HCT116 (cell line): ENCODE data around the gene COX20.

ENCODE experiments used
- EZH2phosphoT487 ChIP-seq: fragments of 200-600 bp; IDR thresholded peaks from 2 replicates; pipeline ENCODE4 v1.6.1; 2018; ENCODE audit warnings: antibody characterized with exemption, borderline replicate concordance
- POLR2AphosphoS5 ChIP-seq: IDR thresholded peaks from 2 replicates; pipeline ENCODE4 v1.6.1; 2011; ENCODE audit warnings: mild to moderate bottlenecking, low read depth, low read length, moderate library complexity
- YY1 ChIP-seq: IDR thresholded peaks from 2 replicates; pipeline ENCODE4 v1.6.1; 2011; ENCODE audit warnings: low read length, low read depth, moderate library complexity, mild to moderate bottlenecking; ENCODE audit not compliant: insufficient replicate concordance; ENCODE audit errors: extremely low read depth
- ZFX ChIP-seq: fragments of 450-650 bp; IDR thresholded peaks from 2 replicates; pipeline ENCODE4 v1.6.1; 2017
- TF ChIP-seq, protein P1 (sequence below), 3 experiments: fragments of 200-600 bp in 1 of 3; sonication (generic) in 1 of 3; IDR thresholded peaks in 2 of 3; conservative IDR thresholded peaks in 1 of 3; 2 replicates each; pipeline ENCODE4 v1.5.1; 2012 to 2017; ENCODE audit warnings: low read depth in 2 of 3, low read length in 2 of 3, antibody characterized with exemption in 1 of 3, borderline replicate concordance in 1 of 3, control low read depth in 1 of 3, mild to moderate bottlenecking in 1 of 3, mixed read lengths in 1 of 3, mixed run types in 1 of 3, moderate library complexity in 1 of 3; ENCODE audit not compliant: insufficient read depth in 1 of 3

DNA sequence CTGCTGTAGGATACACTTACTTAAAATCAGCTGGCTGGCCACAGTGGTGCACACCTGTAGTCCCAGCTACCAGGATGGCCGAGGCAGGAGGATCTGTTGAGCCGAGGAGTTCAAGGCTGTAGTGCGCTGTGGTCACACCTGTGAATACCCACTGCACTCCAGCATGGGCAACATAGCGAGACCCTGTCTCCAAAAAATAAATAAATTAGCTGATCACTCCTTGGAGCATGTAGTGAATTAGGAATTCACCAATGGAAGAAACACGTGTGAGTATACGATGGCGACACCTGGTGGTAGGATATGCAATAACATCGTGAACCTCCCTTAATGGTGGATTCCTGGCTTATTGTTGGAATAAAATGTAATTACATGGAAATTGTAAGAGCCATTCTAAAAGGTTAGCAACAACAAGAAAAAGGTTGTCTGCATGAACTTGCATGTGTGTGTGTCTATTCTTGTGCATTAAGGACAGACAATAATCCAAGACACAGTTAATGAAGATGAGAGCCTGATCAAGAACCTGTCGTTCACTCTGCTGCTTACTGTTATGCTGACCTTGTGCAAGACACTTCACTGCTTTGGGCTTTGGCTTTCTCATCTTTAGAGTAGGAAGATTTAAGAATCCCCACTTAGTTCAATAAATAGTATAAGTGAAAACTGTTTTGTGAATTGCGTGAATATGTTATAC is 38.6 kb upstream of the COX20 start:
- TF ChIP-seq ZFX (no peak), YY1 (peak; percentile 36), EZH2phosphoT487 (no peak), POLR2AphosphoS5 (no peak)
- TF ChIP-seq, protein P1, sequence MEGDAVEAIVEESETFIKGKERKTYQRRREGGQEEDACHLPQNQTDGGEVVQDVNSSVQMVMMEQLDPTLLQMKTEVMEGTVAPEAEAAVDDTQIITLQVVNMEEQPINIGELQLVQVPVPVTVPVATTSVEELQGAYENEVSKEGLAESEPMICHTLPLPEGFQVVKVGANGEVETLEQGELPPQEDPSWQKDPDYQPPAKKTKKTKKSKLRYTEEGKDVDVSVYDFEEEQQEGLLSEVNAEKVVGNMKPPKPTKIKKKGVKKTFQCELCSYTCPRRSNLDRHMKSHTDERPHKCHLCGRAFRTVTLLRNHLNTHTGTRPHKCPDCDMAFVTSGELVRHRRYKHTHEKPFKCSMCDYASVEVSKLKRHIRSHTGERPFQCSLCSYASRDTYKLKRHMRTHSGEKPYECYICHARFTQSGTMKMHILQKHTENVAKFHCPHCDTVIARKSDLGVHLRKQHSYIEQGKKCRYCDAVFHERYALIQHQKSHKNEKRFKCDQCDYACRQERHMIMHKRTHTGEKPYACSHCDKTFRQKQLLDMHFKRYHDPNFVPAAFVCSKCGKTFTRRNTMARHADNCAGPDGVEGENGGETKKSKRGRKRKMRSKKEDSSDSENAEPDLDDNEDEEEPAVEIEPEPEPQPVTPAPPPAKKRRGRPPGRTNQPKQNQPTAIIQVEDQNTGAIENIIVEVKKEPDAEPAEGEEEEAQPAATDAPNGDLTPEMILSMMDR (IDR thresholded peaks at IDR 0.05 in 2 of 3, conservative IDR thresholded peaks at IDR 0.05 in 1 of 3; ENCODE audit: borderline replicate concordance in 1 of 3, insufficient read depth in 1 of 3, low read depth in 2 of 3, low read length in 2 of 3): peak; percentile 70 to 90 (median 85)
